Activated gamma-delta T cell treated with anti-CD3 and anti-CD28 coated beads, Interleukin-2, amount 50 U/mL, for 16 hours (primary cell): Measurements from ENCODE around the gene DEPDC4.
"Not testable (repeated sequence)": the region's sequence is repeated elsewhere in the genome, so short reads cannot be mapped to it uniquely, and the experiment has no call there.

Experiments used
- DNase-seq: peaks from one replicate; pipeline ENCODE4 v3.0.0-alpha.2; 2020; ENCODE audit warnings: low read depth

Gene DEPDC4

DNA sequence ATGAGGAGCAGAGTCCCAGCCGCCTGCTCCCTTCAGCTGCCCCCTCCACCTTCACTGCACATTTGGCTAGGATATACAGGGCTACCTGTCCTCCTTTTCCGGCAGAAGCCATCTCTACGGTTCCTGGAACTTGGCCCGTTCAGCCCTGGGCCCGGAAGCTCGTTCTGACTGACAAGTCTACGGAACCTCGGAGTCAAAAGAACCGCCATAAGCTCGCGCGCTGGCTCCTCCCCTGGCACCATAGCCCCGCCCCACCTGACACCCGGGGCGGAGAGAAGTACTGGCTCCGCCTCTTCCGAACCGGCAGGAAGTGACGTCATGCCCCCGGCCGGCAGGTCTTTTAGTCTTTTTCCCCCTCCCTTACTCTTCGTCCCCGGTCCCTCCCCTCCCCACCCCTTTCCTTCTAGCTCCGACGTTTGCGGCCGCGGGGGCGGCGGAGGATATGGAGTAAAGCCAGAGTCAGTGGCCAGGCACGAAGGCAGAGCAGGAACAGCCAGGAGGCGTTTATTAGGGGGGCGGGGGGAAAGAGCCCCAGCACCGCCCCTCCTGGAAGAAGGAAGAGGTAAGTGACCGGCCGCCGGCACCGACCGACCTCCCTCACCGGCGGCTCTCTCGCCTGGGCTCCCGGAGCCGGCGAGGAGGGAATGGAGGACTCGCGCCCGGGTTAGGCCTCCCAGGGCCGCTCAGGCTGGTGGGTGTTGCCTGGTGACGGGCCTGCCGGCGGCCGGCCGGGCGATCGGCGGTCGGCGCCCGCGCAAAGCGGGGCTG is at the start of gene DEPDC4, which contains the start of gene SCYL2:
TSS of gene DEPDC4 (minus strand) at position 245 of the 768 bp plus-strand sequence. CDS start at position 242, 3 bp downstream.
TSS of gene SCYL2 (plus strand) at position 343 of the 768 bp plus-strand sequence. CDS start 15,794 bp downstream, outside the sequence.
- peak; percentile 85 for DNase-seq

DNA sequence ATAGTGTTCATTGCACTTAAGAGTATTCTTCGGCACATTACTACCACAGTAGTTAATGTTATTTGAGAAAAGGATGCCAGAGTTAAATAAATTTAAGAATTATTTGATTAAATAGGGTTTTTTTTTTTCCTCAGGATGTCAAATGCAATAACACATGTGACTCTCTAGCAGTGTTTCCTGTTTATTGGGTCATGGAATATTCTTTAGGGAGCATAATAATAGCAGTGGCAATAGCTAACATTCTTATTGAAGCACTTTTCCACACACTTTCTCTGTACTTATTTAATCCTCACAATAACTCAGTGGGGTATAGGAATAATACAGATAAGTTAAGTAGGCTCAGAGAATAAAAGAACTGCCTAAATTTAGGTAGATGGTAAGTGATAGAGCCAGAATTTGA is 44.4 kb upstream of the DEPDC4 start:
- DNase-seq, result no peak

DNA sequence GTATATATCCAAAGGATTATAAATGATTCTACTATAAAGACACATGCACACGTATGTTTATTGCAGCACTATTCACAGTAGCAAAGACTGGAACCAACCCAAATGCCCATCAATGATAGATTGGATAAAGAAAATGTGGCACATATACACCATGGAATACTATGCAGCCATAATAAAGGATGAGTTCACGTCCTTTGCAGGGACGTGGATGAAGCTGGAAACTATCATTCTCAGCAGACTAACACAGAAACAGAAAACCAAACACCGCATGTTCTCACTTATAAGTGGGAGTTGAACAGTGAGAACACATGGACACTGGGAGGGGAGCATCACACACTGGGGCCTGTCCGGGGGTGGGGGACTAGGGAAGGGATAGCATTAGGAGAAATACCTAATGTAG is 41.3 kb upstream of the DEPDC4 start:
- not testable (repeated sequence) for DNase-seq

DNA sequence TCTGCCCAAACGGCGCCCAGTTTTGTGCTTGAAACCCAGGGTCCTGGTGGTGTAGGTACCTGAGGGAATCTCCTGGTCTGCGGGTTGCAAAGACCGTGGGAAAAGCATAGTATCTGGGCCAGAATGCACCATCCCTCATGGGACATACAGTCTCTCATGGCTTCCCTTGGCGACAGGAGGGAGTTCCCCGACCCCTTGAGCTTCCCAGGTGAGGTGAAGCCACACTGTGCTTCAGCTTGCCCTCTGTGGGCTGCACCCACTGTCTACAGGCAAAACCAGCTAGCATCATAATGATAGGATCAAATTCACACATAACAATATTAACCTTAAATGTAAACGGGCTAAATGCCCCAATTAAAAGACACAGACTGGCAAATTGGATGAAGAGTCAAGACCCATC is 37.5 kb upstream of the DEPDC4 start:
- DNase-seq, result not testable (repeated sequence)

DNA sequence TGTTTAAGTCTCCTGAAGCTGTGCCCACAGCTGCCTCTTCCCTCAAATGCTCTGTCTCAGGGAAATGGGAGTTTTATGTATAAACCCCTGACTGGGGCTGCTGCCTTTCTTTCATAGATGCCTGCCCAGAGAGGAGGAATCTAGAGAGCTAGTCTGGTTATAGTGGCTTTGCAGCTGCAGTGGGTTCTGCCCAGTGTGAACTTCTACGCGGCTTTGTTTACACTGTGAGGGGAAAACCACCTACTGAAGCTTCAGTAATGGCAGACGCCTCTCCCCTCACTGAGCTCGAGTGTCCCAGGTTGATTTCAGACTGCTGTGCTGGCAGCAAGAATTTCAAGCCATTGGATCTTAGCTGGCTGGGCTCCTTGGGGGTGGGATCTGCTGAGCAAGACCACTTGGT is 37.0 kb upstream of the DEPDC4 start:
- no peak for DNase-seq

DNA sequence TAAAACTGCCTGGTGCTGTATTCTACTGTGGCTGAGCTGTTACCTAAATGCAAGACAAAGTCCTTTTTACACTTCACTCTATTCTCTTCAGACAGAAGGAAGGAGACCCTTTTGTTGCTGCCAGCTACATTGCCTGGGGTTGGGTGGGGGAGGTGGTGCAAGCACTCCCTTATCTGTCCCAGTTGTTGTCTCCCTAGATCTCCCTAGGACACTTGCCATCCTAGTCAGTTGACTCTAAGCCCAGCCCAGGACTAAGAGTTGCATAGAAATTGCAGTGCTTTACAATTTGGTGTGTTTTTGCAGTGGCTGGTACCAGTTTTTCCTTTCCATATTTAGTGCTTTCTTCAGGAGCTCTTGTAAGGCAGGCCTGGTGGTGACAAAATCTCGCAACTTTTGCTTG is 35.2 kb upstream of the DEPDC4 start:
- no peak for DNase-seq

DNA sequence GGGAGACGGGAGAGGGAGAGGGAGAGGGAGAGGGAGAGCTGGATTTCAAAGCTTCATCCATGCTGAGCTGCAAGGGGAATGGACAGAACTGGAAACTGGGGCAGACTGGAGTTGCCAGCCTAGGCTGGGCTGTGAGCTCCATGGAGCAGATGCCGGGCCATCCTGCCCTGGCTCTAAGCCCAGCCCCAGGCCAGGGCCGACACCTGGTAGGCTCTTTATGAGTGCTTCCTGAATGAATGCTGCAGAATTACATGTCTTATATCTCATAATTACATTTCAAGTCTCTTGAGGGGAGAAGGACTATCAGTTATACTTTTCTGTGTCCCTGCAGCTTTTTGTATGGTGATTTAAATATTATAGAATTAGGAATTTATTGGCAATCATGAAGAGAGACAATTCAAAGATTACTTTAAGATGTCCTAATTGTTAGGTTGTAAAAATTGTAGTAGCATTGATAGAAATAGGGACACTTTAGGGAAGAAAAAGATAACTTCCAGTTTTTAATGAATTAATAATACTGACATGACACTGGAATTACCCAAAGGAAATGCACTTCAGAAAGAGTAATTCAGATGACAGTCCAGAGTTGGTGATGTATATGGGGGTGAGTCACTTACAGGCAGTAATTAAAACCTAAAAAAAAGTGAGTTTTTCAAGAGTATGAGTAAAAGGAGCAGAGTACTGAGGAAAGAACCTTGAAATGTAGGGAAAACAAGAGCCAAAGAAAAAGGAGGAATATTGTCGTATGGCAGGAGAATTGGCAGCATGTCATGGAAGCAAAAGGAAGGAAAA is 29.1 kb upstream of the DEPDC4 start:
- no peak for DNase-seq

DNA sequence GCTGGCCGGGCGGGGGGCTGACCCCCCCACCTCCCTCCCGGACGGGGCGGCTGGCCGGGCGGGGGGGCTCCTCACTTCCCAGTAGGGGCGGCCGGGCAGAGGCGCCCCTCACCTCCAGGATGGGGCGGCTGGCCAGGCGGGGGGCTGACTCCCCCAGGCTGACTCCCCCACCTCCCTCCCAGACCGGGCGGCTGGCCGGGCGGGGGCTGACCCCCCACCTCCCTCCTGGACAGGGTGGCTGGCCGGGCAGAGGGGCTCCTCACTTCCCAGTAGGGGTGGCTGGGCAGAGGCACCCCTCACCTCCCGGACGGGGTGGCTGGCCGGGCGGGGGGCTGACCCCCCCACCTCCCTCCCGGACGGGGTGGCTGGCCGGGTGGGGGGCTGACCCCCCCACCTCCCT is 27.5 kb upstream of the DEPDC4 start:
- DNase-seq, result not testable (repeated sequence)

DNA sequence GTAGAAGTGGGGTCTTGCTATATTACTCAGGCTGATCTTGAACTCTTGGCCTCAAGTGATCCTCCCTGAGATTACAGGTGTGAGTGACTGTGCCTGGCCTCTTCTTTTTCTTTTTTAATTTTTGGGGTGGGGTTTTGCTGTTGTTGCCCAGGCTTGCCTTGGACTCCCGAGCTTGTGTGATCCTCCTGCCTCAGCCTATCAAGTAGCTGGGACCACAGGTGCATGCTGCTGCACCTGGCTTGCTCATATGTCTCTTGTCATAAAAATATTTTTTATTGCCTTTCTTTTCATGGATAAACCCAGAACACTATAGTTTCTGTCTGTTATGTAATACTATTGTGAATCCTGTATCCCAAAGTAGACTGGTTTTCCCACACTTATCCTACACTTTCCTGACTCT is 26.1 kb upstream of the DEPDC4 start:
- DNase-seq, result no peak

DNA sequence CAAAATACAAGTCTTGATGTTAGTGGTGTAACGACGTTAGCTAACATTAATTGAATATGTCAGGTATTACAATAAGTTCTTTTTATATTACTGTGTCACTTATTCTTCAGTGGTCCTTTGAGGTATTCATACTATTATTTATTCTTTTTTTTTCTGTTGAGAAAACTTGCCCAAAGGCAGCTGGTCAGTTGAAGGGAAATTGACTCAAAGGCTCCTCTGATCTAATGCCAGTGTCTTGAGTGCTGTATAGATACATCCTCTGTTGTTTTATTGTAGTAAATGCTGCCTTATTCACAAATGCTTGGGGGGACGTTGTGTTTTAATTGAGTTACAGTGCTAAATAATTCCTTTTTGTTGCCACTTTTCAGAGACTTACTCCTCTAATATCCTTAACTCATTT is 23.1 kb upstream of the DEPDC4 start:
- DNase-seq, result no peak

DNA sequence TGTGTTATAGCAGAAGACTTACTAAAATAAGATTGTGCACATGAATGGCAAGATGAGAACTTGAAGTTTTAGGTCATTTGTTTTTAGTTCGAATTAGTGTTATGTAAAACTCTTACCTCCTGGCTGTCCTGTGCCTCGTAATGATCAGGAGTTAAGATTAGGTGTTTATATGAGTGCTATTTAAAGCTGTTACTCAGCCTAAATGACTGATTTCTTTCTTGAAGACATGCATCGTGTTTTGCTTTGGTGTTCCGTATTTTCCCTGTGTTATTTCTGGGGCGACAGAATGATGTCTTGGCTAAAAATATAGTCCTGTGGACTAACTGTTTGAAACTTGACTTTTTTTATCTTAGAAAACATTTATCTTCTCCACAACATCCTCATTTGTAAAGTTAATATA is 22.2 kb upstream of the DEPDC4 start:
- no peak for DNase-seq

DNA sequence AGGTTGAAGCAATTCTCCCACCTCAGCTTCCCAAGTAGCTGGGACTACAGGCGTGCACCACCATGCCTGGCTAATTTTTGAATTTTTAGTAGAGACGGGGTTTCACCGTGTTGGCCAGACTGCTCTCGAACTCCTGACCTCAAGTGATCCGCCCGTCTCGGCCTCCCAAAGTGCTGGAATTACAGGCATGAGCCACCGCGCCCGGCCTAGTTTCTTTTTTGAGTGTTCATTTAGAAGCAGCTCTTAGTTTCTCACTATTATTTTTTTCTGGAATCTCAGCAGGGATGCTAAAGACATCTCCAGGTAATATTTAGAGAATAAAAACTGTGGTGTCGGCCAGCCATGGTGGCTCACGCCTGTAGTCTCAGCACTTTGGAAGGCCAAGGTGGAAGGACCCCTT is 17.7 kb upstream of the DEPDC4 start:
- DNase-seq, result not testable (repeated sequence)

DNA sequence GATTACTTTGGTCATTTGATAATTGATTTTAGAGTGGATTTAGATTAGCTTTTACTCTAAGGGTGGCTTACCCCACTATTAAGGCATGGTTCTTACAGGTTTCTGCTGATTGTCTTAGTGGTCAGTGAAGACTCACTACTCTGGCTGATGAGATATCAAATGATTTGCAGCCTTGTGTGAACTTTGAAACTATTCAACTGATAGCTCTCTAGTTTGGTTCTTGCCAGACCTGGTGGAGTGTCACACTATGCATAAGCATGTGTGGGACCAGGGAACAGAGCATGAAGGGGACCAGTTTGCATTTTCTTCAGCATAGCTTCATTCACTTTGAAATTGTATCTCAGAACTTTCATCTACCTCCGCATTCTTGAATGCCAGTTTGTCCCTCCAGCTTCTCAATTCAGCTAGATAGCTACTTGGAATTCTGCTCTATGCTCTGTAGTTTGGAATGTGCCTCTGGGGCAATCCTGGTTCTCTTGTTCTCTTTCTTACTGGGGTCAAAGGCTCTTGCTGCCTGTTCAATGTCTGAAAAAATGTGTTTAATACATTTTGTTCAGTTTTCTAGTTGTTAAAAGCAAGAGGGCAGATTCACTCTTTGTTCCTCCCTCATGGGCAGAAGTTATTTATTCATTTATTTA is 12.8 kb upstream of the DEPDC4 start:
- no peak for DNase-seq

DNA sequence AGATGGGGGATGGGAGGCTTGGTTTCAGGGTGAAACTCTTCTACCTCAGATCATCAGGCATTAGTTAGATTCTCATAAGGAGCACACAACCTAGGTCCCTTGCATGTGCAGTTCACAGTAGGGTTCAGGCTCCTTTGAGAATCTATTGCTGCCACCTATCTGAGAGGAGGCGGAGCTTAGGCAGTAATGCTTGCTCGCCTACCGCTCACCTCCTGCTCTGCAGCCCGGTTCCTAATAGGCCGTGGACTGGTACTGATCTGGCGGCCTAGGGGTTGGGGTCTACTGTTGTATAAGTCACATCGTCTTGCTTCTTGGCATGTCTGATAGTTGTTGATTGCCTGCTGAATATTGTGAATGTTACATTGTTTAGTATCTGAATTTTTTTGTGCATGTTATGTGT is 12.3 kb upstream of the DEPDC4 start:
- DNase-seq, result no peak

DNA sequence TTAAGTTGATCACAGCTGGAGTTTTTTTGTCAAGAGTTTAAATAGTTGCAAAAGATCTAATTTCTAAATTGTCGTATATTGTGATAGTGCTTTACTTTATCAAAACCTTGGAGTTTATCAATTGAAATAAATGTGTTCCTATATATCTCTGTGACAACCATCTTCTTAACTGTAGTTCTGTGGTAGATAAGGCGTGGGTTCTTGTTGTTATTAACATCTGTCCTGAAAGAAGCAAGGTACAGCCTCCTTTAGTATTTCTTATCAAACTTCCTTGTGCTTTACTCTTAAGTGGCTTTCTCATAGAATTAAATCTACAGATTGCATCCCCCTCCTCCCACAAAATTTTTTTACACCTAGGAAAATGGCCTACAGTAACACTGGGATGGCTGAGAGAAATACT is 7.4 kb upstream of the DEPDC4 start:
- no peak for DNase-seq

DNA sequence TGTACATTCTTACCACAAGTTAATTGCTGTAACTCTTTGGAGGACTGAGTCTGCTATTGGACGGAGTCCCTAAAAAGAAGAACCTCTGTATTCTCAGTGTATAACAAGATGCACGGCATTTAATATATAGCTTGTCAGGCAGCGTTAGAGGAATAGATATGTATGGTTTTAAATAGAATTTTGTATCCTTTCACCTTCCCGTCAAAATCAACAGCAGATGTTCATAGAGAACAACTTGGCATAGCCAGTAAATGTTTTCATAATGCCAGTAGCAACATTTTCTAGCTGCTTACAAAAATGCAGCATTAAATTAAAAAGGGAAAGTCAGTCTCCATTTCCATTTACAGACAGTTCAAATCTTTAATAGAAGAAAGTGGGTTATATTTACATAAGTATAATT is 6.9 kb upstream of the DEPDC4 start:
- no peak for DNase-seq

DNA sequence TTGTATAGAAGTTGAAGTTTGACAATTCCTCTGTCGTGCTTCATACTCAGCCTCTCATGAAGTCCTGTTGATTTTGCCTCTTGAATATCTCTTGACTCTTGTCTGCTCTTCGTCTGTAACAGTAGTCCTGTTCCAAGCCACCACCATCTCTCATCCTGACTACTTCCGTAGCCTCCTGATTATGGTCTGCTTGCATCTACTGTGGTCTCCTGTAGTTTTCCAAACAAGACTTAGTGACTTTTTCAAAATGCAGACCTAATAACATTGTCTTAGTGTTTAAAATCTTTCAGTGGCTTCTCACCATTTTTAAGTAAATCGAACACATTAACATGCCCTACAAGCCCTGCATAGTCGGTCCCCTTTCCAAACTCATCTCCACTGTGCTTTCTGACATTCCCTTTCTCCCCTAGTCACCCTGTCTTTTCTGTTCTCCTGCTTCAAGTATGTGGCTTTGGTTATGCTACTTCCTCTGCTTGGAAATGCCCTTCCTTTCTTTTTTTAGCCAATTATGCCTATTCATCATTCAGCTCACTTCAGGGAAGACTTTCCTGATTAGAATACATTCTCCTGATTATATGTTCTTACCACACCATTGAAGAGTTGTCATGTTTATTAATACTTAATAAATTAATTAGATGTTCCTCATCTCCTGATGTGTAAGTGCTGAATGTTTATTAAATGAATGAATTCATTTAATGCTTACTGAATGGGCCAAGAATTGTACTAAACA is 2.1 kb upstream of the DEPDC4 start:
- DNase-seq, result no peak

DNA sequence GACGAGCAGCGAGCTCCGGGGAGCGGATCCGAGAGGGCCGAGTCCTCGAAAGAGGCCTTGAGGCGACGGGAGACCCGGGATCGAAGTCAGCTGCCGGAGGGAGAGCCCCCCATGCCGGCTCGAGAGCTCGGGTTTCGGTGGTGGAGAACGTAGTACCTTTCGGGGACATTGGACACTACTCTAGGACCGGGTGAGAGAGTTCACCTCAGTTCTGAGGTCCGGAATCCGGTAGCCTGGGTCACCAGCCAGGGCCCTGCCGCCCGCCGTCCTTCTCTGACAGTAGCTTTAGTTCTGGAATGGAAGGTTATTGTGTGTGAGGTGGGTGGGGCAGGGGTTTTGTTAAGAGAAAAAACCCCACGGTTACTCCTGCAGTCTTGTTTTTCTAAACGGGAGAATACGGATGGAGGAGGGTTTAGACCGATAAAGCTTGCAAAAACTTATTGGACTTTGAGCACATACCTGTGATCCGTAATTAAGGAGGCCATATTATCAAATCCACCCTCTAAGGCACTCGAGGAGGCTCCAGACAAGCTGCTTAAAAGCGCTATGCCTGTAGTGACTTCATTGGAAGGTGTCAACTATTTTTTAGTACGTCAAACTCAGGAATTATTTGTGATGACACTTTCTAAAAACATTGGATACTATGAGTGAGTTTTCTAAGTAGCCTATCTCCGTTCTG is 863 bp upstream of the DEPDC4 start:
- no peak for DNase-seq

DNA sequence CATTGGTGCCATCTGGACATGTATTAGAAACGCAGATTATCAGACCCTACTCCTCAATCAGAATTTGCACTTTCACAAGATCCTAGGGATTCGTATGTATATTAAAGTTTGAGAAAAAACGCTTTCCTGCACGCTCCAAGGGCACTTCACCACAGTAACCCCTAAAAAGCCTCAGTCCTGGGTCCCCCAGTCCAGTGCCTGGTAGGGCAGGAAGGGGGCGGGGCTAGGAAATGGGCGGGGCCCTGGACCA is 369 bp downstream of the DEPDC4 start:
- peak; percentile 91 for DNase-seq

DNA sequence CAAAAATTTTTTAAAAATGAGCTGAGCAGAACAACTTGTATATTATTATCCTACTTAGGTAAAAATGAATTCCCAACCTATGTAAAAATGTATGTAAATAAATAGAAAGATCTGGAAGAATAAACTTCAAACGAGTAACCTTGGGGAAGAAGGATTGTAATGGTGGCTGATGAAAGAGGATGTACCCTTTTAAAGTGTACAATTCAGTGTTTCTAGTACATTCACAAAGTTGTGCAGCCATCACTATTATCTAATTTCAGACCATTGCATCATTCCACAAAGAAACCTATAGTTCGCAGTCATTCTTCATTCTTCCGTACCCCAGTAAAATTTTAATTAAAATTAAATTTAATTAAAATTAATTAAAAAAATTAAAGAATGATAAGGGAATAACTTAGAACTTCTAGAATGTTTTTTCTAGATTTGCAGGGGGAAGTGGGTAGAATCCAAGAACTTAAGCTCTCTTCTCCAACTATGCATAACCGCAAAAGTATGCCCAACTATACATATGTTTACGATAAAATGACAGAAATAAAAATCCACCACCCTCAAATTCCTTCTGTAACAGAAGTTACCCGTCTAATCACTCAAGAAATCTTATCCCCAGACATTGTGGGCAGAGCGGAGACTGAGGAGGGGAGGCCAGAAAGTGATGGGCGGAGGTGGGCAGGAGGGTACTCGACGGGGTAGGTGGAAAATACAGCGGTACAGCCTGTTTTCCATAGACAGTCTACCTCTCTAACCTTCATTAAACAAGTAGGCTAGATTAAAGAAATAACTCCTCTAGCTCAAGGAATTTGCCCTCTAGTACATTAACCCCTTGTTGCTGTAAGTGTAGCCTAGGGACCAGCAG is 921 bp downstream of the DEPDC4 start:
- DNase-seq, result no peak

DNA sequence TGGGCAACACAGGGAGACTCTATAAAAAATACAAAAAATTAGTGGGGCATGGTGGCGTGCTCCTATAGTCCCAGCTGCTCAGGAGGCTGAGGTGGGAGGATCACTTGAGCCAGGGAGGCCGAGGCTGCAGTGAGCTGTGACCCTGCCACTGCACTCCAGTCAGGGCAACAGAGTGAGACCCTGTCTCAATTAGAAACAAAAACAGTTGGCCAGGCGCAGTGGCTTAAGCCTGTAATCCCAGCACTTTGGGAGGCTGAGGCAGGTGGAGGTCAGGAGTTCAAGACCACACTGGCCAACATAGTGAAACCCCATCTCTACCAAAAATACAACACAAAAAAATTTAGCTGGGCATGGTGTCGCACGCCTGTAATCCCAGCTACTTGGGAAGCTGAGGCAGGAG is 1.8 kb downstream of the DEPDC4 start:
- not testable (repeated sequence) for DNase-seq
